HEK293 (cell line): ENCODE results near the gene AFAP1L2.

ENCODE experiments used
- CTCF ChIA-PET: fragments of 350-600 bp; formaldehyde crosslinking; extraction: SDS; loops from one replicate; lab custom pipeline; 2021; ENCODE audit warnings: antibody characterized with exemption; lab: Yijun Ruan, JAX
- POLR2A ChIA-PET: fragments of 300-600 bp; formaldehyde crosslinking; extraction: SDS; loops from one replicate; lab custom pipeline; 2020; ENCODE audit warnings: antibody characterized with exemption, inconsistent platforms; lab: Yijun Ruan, JAX
- H3K27ac ChIP-seq: fragments of 200-500 bp; sonication (Bioruptor generic); 2 replicates; pipeline ENCODE4 v1.5.1; 2014; ENCODE audit warnings: low read depth, low read length, control low read depth, inconsistent platforms; ENCODE audit errors: extremely low read depth
- H3K36me3 ChIP-seq, 2 experiments: fragments of 200-500 bp in 1 of 2; sonication (Bioruptor generic) in 1 of 2; 1 replicate in 1 of 2; 2 replicates in 1 of 2; pipeline ENCODE4 v1.5.1; 2014 to 2017; ENCODE audit warnings: inconsistent platforms in 2 of 2, low read length in 2 of 2; ENCODE audit not compliant: control insufficient read depth in 2 of 2, insufficient read depth in 1 of 2
- H3K4me1 ChIP-seq: fragments of 200-500 bp; sonication (Bioruptor generic); 2 replicates; pipeline ENCODE4 v1.5.1; 2014; ENCODE audit warnings: mild to moderate bottlenecking, low read length, inconsistent platforms; ENCODE audit not compliant: control insufficient read depth, insufficient read depth
- H3K4me3 ChIP-seq: 2 replicates; pipeline ENCODE4 v1.5.1; 2011; ENCODE audit warnings: low read depth, mild to moderate bottlenecking, control low read depth, low read length, moderate library complexity
- H3K9me3 ChIP-seq: fragments of 200-500 bp; sonication (Bioruptor generic); 2 replicates; pipeline ENCODE4 v1.5.1; 2014; ENCODE audit warnings: low read depth, low read length, inconsistent platforms; ENCODE audit not compliant: control insufficient read depth, insufficient read depth
- GLIS2 ChIP-seq: fragments of 450-650 bp; formaldehyde crosslinking; IDR thresholded peaks from 2 replicates; pipeline ENCODE4 v1.5.1; 2016; ENCODE audit warnings: missing biosample characterization, missing genetic modification characterization
- HIC1 ChIP-seq: fragments of 450-650 bp; formaldehyde crosslinking; IDR thresholded peaks from 2 replicates; pipeline ENCODE4 v1.5.1; 2016; ENCODE audit warnings: missing biosample characterization, missing genetic modification characterization
- KLF1 ChIP-seq: fragments of 450-650 bp; formaldehyde crosslinking; IDR thresholded peaks from 2 replicates; pipeline ENCODE4 v1.5.1; 2016; ENCODE audit warnings: missing biosample characterization, missing genetic modification characterization
- KLF16 ChIP-seq: fragments of 450-650 bp; formaldehyde crosslinking; IDR thresholded peaks from 2 replicates; pipeline ENCODE4 v1.5.1; 2017; ENCODE audit warnings: missing biosample characterization, missing genetic modification characterization
- MYNN ChIP-seq: fragments of 450-650 bp; formaldehyde crosslinking; IDR thresholded peaks from 2 replicates; pipeline ENCODE4 v1.5.1; 2016; ENCODE audit warnings: missing biosample characterization, missing genetic modification characterization, borderline replicate concordance
- OSR2 ChIP-seq: fragments of 450-650 bp; formaldehyde crosslinking; IDR thresholded peaks from 2 replicates; pipeline ENCODE4 v1.5.1; 2016; ENCODE audit warnings: missing biosample characterization, missing genetic modification characterization
- RBAK ChIP-seq: fragments of 450-650 bp; formaldehyde crosslinking; IDR thresholded peaks from 2 replicates; pipeline ENCODE4 v1.5.1; 2016; ENCODE audit warnings: missing biosample characterization, missing genetic modification characterization
- ZBTB20 ChIP-seq: fragments of 450-650 bp; formaldehyde crosslinking; IDR thresholded peaks from 2 replicates; pipeline ENCODE4 v1.5.1; 2016; ENCODE audit warnings: missing biosample characterization, missing genetic modification characterization
- ZNF133 ChIP-seq: fragments of 450-650 bp; formaldehyde crosslinking; IDR thresholded peaks from 2 replicates; pipeline ENCODE4 v1.5.1; 2016; ENCODE audit warnings: missing biosample characterization, missing genetic modification characterization
- ZNF146 ChIP-seq: fragments of 450-650 bp; formaldehyde crosslinking; IDR thresholded peaks from 2 replicates; pipeline ENCODE4 v1.5.1; 2016; ENCODE audit warnings: missing biosample characterization, missing genetic modification characterization
- ZNF175 ChIP-seq: fragments of 450-650 bp; formaldehyde crosslinking; IDR thresholded peaks from 2 replicates; pipeline ENCODE4 v1.5.1; 2016; ENCODE audit warnings: missing biosample characterization, missing genetic modification characterization
- ZNF24 ChIP-seq: fragments of 450-650 bp; formaldehyde crosslinking; IDR thresholded peaks from 2 replicates; pipeline ENCODE4 v1.5.1; 2016; ENCODE audit warnings: missing biosample characterization, missing genetic modification characterization
- ZNF335 ChIP-seq: fragments of 450-650 bp; formaldehyde crosslinking; conservative IDR thresholded peaks from 2 replicates; pipeline ENCODE4 v1.5.1; 2016; ENCODE audit warnings: missing biosample characterization, missing genetic modification characterization
- ZNF433 ChIP-seq: fragments of 450-650 bp; formaldehyde crosslinking; IDR thresholded peaks from 2 replicates; pipeline ENCODE4 v1.5.1; 2016; ENCODE audit warnings: missing biosample characterization, missing genetic modification characterization, low read depth
- ZNF473 ChIP-seq: fragments of 450-650 bp; formaldehyde crosslinking; IDR thresholded peaks from 2 replicates; pipeline ENCODE4 v1.5.1; 2017; ENCODE audit warnings: missing biosample characterization, missing genetic modification characterization
- ZNF548 ChIP-seq: fragments of 450-650 bp; formaldehyde crosslinking; IDR thresholded peaks from 2 replicates; pipeline ENCODE4 v1.5.1; 2016; ENCODE audit warnings: missing biosample characterization, missing genetic modification characterization
- ZNF549 ChIP-seq: fragments of 450-650 bp; IDR thresholded peaks from 2 replicates; pipeline ENCODE4 v1.5.1; 2018; ENCODE audit warnings: missing biosample characterization, missing genetic modification characterization, mild to moderate bottlenecking, inconsistent platforms, moderate library complexity
- ZNF585B ChIP-seq: fragments of 450-650 bp; formaldehyde crosslinking; IDR thresholded peaks from 2 replicates; pipeline ENCODE4 v1.5.1; 2016; ENCODE audit warnings: missing biosample characterization, missing genetic modification characterization
- TF ChIP-seq, protein P1 (sequence below): fragments of 450-650 bp; formaldehyde crosslinking; IDR thresholded peaks from 2 replicates; pipeline ENCODE4 v1.5.1; 2016; ENCODE audit warnings: missing biosample characterization, missing genetic modification characterization

AFAP1L2 gene

DNA sequence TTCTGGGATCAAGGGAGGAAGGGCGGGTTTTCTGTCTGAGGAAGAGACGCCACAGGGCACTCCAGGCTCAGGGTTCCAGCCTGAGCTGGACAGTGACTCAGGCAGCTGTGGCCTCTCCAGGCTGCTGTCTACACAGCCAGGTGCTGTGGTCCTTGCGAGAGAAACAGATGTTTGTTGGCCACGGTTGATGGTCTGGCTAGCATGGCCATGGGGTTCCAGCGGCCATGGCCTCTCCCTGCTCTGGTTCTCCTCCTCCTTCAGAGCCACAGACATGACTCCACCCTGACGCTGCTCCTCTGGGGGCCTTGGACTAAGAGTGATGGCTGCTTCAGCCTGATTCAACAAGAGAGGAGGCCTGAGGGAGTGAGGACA, 75.9 kb downstream of the AFAP1L2 start:
- Histone ChIP-seq H3K4me1 (no peaks in the 10 kb centered on the region), H3K27ac (no peak overlapping the region), H3K9me3 (no peaks in the 10 kb centered on the region), H3K4me3 (no peak overlapping the region)
- POLR2A ChIA-PET: no interaction called here
- no peak for TF ChIP-seq HIC1 (tag by site-specific recombination)
- no peak for TF ChIP-seq ZNF549 (tag by site-specific recombination)
- no peak for TF ChIP-seq ZNF146 (tag by site-specific recombination)
- no peak for TF ChIP-seq ZNF24
- TF ChIP-seq MYNN: no peak
- TF ChIP-seq ZNF473: no peak
- no peak for TF ChIP-seq ZNF133 (tag by site-specific recombination)
- TF ChIP-seq ZNF335 (tag by site-specific recombination): no peak
- no peak for TF ChIP-seq GLIS2 (tag by site-specific recombination)
- TF ChIP-seq ZBTB20 (tag by site-specific recombination): no peak
- TF ChIP-seq RBAK (tag by site-specific recombination): no peak
- no peak for TF ChIP-seq ZNF175 (tag by site-specific recombination)
- TF ChIP-seq, all 188 proteins: peak for 0
- CTCF ChIA-PET: interaction anchor here (0.7 kb wide), 1 partner anchor 57 kb away, joined by 3 read pairs; no protein-coding TSS in a partner anchor
- no peaks in the 10 kb centered on the region for H3K36me3 ChIP-seq

DNA sequence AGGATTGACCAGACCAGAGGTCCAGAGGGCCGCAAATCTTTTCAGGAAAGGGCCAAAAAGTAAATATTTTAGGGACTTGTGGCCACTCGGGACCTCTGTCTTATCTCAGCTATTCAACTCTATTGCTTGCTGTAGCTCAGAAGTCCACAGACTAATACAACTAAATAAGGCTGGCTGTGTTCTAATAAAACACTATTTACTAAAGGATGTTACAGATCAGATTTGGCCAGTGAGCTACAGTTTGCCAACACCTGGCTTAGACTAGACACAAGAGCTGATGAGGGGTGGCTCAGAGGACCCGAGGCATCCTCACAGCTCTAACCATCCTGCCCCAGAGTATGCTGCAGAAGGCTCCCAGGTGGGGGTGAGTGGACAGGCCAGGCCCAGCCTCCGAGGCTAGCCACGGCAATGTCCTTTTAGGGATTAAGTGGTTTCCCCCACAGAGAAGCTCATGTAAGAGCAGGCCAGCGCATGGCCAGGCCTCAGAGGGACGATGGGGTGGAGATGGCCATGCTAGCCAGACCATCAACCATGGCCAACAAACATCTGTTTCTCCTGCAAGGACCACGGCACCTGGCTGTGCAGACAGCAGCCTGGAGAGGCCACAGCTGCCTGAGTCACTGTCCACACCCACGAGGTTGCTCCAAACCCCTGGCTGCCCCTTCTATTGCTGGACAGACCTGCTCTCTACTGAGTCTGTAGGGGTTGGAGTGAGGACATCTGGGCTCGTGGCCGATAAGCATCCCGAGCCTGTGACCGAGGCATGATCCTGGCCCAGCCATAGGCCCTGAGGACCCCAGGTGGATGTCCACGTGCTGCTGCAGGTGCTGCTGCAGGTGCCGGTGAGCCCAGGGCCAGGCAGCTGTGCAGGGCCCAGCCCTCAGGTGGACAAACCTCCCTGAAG, 76.5 kb downstream of the AFAP1L2 start:
- Histone ChIP-seq H3K4me3 (no peak overlapping the region), H3K9me3 (no peaks in the 10 kb centered on the region), H3K36me3 (no peaks in the 10 kb centered on the region), H3K4me1 (no peaks in the 10 kb centered on the region), H3K27ac (no peak overlapping the region)
- POLR2A ChIA-PET: no interaction called here
- CTCF ChIA-PET: interaction anchor here (0.5 to 0.7 kb wide), 2 partner anchors 17 to 57 kb away, joined by 3 read pairs; no protein-coding TSS in a partner anchor
- TF ChIP-seq ZNF548 (tag by site-specific recombination) (no peak), ZBTB20 (tag by site-specific recombination) (no peak), KLF16 (tag by site-specific recombination) (no peak), ZNF585B (no peak), KLF1 (tag by site-specific recombination) (no peak), ZNF433 (tag by site-specific recombination) (no peak), OSR2 (tag by site-specific recombination) (no peak)
- TF ChIP-seq, protein P1, sequence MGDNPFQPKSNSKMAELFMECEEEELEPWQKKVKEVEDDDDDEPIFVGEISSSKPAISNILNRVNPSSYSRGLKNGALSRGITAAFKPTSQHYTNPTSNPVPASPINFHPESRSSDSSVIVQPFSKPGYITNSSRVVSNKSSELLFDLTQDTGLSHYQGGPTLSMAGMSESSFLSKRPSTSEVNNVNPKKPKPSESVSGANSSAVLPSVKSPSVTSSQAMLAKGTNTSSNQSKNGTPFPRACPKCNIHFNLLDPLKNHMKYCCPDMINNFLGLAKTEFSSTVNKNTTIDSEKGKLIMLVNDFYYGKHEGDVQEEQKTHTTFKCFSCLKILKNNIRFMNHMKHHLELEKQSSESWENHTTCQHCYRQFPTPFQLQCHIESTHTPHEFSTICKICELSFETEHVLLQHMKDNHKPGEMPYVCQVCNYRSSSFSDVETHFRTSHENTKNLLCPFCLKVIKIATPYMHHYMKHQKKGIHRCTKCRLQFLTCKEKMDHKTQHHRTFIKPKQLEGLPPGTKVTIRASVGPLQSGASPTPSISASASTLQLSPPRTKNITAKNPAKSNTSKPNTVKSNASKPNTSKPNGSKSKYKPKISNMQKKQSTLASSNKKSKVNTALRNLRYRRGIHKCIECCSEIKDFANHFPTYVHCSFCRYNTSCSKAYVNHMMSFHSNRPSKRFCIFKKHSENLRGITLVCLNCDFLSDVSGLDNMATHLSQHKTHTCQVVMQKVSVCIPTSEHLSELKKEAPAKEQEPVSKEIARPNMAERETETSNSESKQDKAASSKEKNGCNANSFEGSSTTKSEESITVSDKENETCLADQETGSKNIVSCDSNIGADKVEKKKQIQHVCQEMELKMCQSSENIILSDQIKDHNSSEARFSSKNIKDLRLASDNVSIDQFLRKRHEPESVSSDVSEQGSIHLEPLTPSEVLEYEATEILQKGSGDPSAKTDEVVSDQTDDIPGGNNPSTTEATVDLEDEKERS (tag by site-specific recombination): no peak
